DND-41 (cell line): Measurements from ENCODE around the gene KCTD14.
"Not testable (repeated sequence)": the region's sequence is repeated elsewhere in the genome, so short reads cannot be mapped to it uniquely, and the experiment has no call there.

Experiments used
- ATAC-seq: fragments of 200-7000 bp; cut with Tn5 transposase; 3 replicates; pipeline ENCODE4 v1.9.1; 2021; ENCODE audit warnings: low read depth; ENCODE audit not compliant: insufficient read depth
- DNase-seq: peaks from one replicate; pipeline ENCODE4 v3.0.0-alpha.2; 2020
- H2AFZ ChIP-seq: 2 replicates; pipeline ENCODE4 v1.6.0; 2012; ENCODE audit warnings: low read depth, low read length
- H3K27ac ChIP-seq: 2 replicates; pipeline ENCODE4 v1.5.1; 2012; ENCODE audit warnings: low read length, inconsistent platforms
- H3K27me3 ChIP-seq: fragments of 200-600 bp; sonication (generic); 2 replicates; pipeline ENCODE4 v1.6.0; 2012; ENCODE audit warnings: low read length, mild to moderate bottlenecking, inconsistent platforms; ENCODE audit not compliant: insufficient read depth, poor library complexity
- H3K36me3 ChIP-seq: 2 replicates; pipeline ENCODE4 v1.5.1; 2012; ENCODE audit warnings: low read length, inconsistent platforms; ENCODE audit not compliant: insufficient read depth
- H3K4me1 ChIP-seq: 2 replicates; pipeline ENCODE4 v1.5.1; 2012; ENCODE audit warnings: mild to moderate bottlenecking, low read length; ENCODE audit not compliant: insufficient read depth
- H3K4me2 ChIP-seq: 2 replicates; pipeline ENCODE4 v1.6.0; 2012; ENCODE audit warnings: mild to moderate bottlenecking, moderate library complexity, low read length, inconsistent platforms; ENCODE audit not compliant: insufficient read depth
- H3K4me3 ChIP-seq, 2 experiments: fragments of 200-600 bp in 1 of 2; shearing (Covaris generic) in 1 of 2; 2 replicates each; pipeline ENCODE4 v1.5.1; 2012 to 2016; ENCODE audit warnings: inconsistent platforms in 2 of 2, low read length in 2 of 2, mild to moderate bottlenecking in 2 of 2, low read depth in 1 of 2, moderate library complexity in 1 of 2
- H3K79me2 ChIP-seq: 2 replicates; pipeline ENCODE4 v1.6.0; 2012; ENCODE audit warnings: low read length, inconsistent platforms; ENCODE audit not compliant: insufficient read depth
- H3K9ac ChIP-seq: 2 replicates; pipeline ENCODE4 v1.6.0; 2012; ENCODE audit warnings: low read depth, mild to moderate bottlenecking, inconsistent platforms, low read length, moderate library complexity
- H3K9me3 ChIP-seq: 2 replicates; pipeline ENCODE4 v1.5.1; 2012; ENCODE audit warnings: low read length, moderate library complexity, mild to moderate bottlenecking, inconsistent platforms; ENCODE audit not compliant: insufficient read depth, severe bottlenecking
- H4K20me1 ChIP-seq: 2 replicates; pipeline ENCODE4 v1.6.0; 2012; ENCODE audit warnings: low read length; ENCODE audit not compliant: insufficient read depth
- CTCF ChIP-seq: IDR thresholded peaks from 2 replicates; pipeline ENCODE4 v1.5.1; 2012; ENCODE audit warnings: borderline replicate concordance, low read length, moderate library complexity, mild to moderate bottlenecking; ENCODE audit not compliant: poor library complexity, severe bottlenecking; ENCODE audit errors: extremely low read depth
- EZH2 ChIP-seq: IDR thresholded peaks from 3 replicates; pipeline ENCODE4 v1.6.1; 2012; ENCODE audit warnings: borderline replicate concordance, low read depth, mild to moderate bottlenecking, moderate library complexity, low read length, inconsistent platforms; ENCODE audit not compliant: severe bottlenecking

Gene KCTD14

GRCh38 chr11:78032090-78032489, 9.0 kb upstream of the KCTD14 start:
- no peaks in the 10 kb centered on the region for H3K27me3 ChIP-seq
- no peak for ATAC-seq
- no peak overlapping the region for H2AFZ ChIP-seq
- H3K9me3 ChIP-seq = no peaks in the 10 kb centered on the region
- no peaks in the 10 kb centered on the region for H3K4me1 ChIP-seq
- no peak overlapping the region for H3K4me3 ChIP-seq
- H3K36me3 ChIP-seq = no peaks in the 10 kb centered on the region
- no peak overlapping the region for H3K4me2 ChIP-seq
- no peaks in the 10 kb centered on the region for H4K20me1 ChIP-seq
- no peaks in the 10 kb centered on the region for H3K79me2 ChIP-seq
- TF ChIP-seq EZH2 (no peak), CTCF (no peak)
- no peak for DNase-seq
- no peak overlapping the region for H3K27ac ChIP-seq
- no peak overlapping the region for H3K9ac ChIP-seq

- no peaks in the 10 kb centered on the region for H3K79me2 ChIP-seq
- no peak overlapping the region for H2AFZ ChIP-seq
- no peak overlapping the region for H3K27ac ChIP-seq
- no peaks in the 10 kb centered on the region for H3K36me3 ChIP-seq
- no peaks in the 10 kb centered on the region for H3K9me3 ChIP-seq
- H3K27me3 ChIP-seq = no peaks in the 10 kb centered on the region
- no peak overlapping the region for H3K4me2 ChIP-seq
- ATAC-seq (no peak), DNase-seq (no peak)
- no peaks in the 10 kb centered on the region for H3K4me1 ChIP-seq
- no peak for TF ChIP-seq EZH2
- TF ChIP-seq CTCF = no peak
- H3K4me3 ChIP-seq = no peak overlapping the region
- H4K20me1 ChIP-seq = no peaks in the 10 kb centered on the region
- H3K9ac ChIP-seq = no peak overlapping the region
Measured at GRCh38 chr11:78031629-78032028, 8.6 kb upstream of the KCTD14 start.

GRCh38 chr11:78030429-78031325, 7.6 kb upstream of the KCTD14 start:
- no peak overlapping the region for H3K9ac ChIP-seq

GRCh38 chr11:78028423-78028822, 5.3 kb upstream of the KCTD14 start:
- H3K4me3 ChIP-seq, H3K27ac ChIP-seq, H3K9me3 ChIP-seq, H2AFZ ChIP-seq, H3K79me2 ChIP-seq, ATAC-seq, H4K20me1 ChIP-seq, H3K9ac ChIP-seq, H3K36me3 ChIP-seq, H3K4me2 ChIP-seq, DNase-seq, H3K4me1 ChIP-seq, H3K27me3 ChIP-seq: not testable (repeated sequence)

More at GRCh38 chr11:78030429-78031325, 7.6 kb upstream of the KCTD14 start:
- DNase-seq (peak; percentile 33), ATAC-seq (peak; percentile 66)
- Histone ChIP-seq H3K4me3 (no peak overlapping the region), H3K4me1 (no peaks in the 10 kb centered on the region), H3K27me3 (no peaks in the 10 kb centered on the region), H3K9me3 (no peaks in the 10 kb centered on the region), H3K27ac (no peak overlapping the region), H4K20me1 (no peaks in the 10 kb centered on the region), H2AFZ (no peak overlapping the region), H3K36me3 (no peaks in the 10 kb centered on the region), H3K79me2 (no peaks in the 10 kb centered on the region), H3K4me2 (no peak overlapping the region)
- TF ChIP-seq EZH2 = no peak
- TF ChIP-seq CTCF = no peak
